Epithelial cell of esophagus (primary cell): ENCODE measurements around the gene TCF7L1.
"Not testable (repeated sequence)": the region's sequence is repeated elsewhere in the genome, so short reads cannot be mapped to it uniquely, and the experiment has no call there.

ENCODE experiments used
- DNase-seq: peaks from one replicate; pipeline ENCODE4 v3.0.0; 2010; ENCODE audit warnings: low read depth
- H3K4me3 ChIP-seq: 2 replicates; pipeline ENCODE4 v1.5.1; 2011; ENCODE audit warnings: mild to moderate bottlenecking, low read length, control low read depth
- TF ChIP-seq, protein P1 (sequence below): IDR thresholded peaks from 2 replicates; pipeline ENCODE4 v1.5.1; 2011; ENCODE audit warnings: low read depth, mild to moderate bottlenecking, low read length, control low read depth, inconsistent platforms; ENCODE audit not compliant: insufficient read depth; ENCODE audit errors: missing control alignments

Gene TCF7L1

DNA sequence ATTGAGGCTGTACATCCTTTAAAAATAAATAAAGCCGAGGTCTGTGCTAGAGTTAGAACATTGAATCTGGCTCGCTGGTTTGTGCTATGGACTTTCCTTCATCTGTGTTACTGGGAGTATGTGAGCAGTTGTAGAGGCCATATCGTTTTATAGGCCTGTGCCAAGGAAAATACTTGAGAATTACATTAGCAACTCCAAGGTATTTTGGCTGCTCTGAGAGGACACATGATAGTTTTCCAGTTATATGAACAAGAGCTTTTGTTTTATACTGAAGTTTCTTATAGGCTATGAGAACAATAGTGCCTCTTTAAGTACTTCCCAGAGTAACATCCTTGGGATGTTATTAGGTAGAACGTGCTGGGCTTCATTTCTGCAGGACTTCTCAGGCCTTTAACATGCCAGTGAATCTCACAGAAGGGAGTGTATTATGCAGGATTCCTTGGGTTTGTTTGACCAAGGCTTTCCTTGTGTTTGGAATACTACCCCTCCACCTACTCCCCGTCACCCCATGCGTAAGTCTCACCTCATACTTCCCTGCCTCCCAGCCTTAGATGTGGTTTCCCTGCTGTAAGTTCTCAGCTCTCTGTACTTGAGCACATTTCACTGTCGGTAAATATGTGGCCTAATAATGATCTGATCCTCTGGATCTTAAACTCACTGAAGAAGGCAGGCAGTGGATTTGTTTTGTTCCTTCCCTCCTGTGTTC, 21.0 kb downstream of the TCF7L1 start:
- DNase-seq, result peak; percentile 59
- H3K4me3 ChIP-seq, result no peak overlapping the region
- TF ChIP-seq, protein P1, sequence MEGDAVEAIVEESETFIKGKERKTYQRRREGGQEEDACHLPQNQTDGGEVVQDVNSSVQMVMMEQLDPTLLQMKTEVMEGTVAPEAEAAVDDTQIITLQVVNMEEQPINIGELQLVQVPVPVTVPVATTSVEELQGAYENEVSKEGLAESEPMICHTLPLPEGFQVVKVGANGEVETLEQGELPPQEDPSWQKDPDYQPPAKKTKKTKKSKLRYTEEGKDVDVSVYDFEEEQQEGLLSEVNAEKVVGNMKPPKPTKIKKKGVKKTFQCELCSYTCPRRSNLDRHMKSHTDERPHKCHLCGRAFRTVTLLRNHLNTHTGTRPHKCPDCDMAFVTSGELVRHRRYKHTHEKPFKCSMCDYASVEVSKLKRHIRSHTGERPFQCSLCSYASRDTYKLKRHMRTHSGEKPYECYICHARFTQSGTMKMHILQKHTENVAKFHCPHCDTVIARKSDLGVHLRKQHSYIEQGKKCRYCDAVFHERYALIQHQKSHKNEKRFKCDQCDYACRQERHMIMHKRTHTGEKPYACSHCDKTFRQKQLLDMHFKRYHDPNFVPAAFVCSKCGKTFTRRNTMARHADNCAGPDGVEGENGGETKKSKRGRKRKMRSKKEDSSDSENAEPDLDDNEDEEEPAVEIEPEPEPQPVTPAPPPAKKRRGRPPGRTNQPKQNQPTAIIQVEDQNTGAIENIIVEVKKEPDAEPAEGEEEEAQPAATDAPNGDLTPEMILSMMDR, result no peak

DNA sequence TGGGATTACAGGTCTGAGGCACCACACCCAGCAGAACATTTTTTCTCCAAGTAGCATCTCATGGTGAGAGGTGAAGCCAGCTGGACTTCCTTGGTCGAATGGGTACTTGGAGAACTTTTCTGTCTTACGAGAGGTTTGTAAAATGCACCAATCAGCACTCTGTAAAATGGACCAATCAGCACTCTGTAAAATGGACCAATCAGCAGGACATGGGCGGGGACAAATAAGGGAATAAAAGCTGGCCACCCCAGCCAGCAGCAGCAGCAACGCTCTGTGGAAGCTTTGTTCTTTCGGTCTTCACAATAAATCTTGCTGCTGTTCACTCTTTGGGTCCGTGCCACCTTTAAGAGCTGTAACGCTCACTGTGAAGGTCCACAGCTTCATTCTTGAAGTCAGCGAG, 21.9 kb downstream of the TCF7L1 start:
- not testable (repeated sequence) for H3K4me3 ChIP-seq, DNase-seq

DNA sequence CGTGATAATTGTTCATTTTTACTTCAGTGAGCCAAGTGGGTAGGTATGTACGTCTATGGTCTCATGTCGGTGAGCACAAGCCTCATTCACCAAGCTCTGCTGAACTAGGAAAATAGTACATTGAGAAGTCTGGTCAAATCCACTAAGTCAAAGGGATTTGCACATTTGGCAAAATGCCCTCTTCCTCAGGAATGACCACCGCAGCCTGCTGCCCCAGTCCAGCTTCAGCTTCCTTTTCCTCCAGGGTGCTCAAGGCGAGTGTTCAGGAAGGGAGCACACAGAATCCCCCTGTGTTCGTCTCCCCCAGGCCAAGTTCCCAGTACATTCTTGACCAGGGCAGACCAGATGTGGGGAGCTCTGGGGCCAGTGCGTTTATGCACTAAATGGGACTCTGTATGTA, 23.0 kb downstream of the TCF7L1 start:
- DNase-seq, result no peak
- no peak overlapping the region for H3K4me3 ChIP-seq

DNA sequence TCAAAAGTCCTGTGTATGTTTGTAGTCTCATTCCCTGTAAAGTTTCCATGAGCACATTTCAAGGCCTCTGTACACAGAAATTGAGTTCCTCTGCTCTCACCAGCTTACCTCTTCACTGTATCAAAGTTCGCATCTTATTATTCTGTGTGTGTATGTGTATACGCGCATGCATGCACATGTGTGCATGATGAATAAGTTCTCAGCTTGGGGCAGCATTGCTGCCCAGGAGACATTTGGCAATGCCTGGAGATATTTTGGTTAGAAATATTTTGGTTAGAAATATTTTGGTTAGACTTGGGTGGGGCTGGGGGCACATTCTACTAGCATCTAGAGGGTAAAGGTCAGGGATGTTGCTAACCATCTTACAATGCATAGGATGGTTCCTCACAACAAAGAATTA, 23.4 kb downstream of the TCF7L1 start:
- H3K4me3 ChIP-seq, result no peak overlapping the region
- TF ChIP-seq, protein P1, result no peak
- no peak for DNase-seq

More for the DNA sequence above, 23.0 kb downstream of the TCF7L1 start:
- TF ChIP-seq, protein P1, result no peak

DNA sequence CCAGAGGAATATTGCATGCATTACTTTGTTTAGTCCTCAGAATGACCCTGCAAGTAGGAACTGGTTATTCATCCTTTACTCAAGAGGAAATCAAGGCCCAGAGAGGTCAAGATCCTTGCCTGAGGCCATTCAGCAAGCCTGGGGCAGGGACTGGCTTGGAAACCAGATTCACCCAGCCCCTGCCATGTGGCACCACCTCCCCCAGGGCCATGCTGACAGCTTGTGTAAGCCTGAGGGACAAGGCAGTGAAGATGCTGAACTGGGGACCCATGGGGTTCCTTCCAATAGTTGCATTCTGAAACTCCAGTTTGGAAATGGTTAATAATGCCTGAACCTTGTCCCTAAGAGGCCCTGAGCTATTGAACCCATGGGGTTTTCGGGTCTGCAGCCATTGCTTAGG, 24.2 kb downstream of the TCF7L1 start:
- TF ChIP-seq, protein P1, result no peak
- DNase-seq, result no peak
- H3K4me3 ChIP-seq, result no peak overlapping the region

DNA sequence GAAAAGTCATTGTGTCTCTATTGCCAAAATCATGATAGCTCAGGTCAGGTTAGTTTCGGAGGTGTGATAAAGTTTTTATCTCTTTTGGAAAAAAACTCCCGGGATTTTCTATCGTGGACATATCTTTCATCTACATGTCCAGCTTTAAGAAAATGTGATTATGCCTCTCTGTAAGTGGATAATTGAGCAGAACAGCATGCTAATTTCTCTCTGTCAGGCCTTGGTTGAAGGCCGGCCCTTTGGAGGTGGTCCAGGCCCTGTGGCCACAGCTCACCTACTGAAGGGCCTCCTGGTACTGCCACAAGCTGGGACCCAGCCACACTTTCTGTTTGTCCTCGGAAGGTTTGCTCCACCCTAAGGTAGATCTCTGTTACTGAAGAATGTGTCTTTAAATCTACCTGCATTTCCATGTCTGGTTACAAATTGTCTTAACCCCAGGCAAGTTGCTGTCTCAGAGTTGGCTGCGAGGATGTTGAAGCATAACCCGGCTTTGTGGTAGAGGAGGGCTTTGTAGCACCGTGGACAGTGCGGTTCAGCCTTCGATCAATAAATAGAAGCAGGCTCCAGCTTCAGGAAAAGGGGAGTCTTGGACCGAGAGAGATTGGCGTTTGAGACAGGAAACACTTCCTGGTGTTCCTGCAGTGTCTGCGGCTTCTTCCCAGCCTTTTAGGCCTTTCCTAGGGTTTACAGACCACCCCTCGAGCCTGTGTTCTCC, 25.5 kb downstream of the TCF7L1 start:
- H3K4me3 ChIP-seq, result no peak overlapping the region
- TF ChIP-seq, protein P1, result no peak
- DNase-seq, result no peak

DNA sequence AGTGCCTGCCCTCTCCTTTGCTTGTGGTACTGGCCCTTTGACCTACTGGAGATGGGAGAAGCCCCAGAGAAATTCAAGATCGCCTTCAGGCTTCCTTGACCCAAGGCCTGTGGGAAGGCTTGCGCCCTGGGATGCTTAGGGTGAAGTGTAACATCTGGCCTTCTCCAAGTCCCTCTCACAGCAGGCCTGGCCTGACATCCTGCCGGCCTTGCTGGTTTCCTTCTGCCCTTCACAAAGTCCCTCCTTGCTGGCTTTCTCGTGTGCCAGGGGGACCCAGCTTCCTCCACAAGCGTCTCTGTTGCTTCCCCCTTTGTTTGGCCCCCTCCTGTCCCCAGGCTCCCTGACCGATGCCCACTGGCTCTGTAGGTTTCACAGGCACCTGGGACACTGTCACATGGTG, 26.4 kb downstream of the TCF7L1 start:
- TF ChIP-seq, protein P1, result no peak
- no peak for DNase-seq
- H3K4me3 ChIP-seq, result no peak overlapping the region
